Right lobe of liver (tissue), 4 donors: Measurements from ENCODE around the gene CALCOCO1.
"Not testable (repeated sequence)": the region's sequence is repeated elsewhere in the genome, so short reads cannot be mapped to it uniquely, and the experiment has no call there.

Experiments
- POLR2A ChIP-seq: fragments of 450-650 bp; IDR thresholded peaks from one replicate; pipeline ENCODE4 v1.6.1; 2017; ENCODE audit warnings: antibody characterized with exemption, mild to moderate bottlenecking
- TF ChIP-seq, protein P1 (sequence below), 4 donors: fragments of 200-600 bp in 3 of 4; fragments of 450-650 bp in 1 of 4; IDR thresholded peaks; one replicate each; pipeline versions ENCODE4 v1.5.1 to v1.8.0; 2016 to 2022; ENCODE audit warnings: antibody characterized with exemption in 4 of 4, mild to moderate bottlenecking in 2 of 4
- donor health status: DM: no; HTN: no; CAD: no.
- donor health status: DM: no; HTN: no; CAD: no.
- donor health status: DM: no; HTN: yes; CAD: no.

DNA sequence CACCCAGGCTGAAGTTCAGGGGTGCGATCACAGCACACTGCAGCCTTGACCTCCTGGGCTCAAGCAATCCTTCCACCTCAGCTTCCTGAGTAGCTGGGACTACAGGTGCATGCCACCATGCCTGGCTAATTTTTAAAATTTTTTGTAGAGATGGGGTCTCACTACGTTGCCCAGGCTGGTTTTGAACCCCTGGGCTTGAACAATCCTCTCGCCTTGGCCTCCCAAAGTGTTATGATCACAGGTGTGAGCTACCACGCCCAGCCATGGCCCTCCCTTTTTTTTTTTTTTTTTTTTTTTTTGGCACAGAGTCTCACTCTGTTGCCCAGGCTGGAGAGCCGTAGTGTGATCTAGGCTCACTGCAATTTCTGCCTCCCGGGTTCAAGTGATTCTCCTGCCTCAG lies 8.7 kb downstream of the CALCOCO1 start:
- TF ChIP-seq, protein P1, sequence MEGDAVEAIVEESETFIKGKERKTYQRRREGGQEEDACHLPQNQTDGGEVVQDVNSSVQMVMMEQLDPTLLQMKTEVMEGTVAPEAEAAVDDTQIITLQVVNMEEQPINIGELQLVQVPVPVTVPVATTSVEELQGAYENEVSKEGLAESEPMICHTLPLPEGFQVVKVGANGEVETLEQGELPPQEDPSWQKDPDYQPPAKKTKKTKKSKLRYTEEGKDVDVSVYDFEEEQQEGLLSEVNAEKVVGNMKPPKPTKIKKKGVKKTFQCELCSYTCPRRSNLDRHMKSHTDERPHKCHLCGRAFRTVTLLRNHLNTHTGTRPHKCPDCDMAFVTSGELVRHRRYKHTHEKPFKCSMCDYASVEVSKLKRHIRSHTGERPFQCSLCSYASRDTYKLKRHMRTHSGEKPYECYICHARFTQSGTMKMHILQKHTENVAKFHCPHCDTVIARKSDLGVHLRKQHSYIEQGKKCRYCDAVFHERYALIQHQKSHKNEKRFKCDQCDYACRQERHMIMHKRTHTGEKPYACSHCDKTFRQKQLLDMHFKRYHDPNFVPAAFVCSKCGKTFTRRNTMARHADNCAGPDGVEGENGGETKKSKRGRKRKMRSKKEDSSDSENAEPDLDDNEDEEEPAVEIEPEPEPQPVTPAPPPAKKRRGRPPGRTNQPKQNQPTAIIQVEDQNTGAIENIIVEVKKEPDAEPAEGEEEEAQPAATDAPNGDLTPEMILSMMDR (IDR thresholded peaks at IDR 0.05): not testable (repeated sequence)
- not testable (repeated sequence) for TF ChIP-seq POLR2A
